PFSK-1 (cell line): ENCODE results near the gene DMGDH.

ENCODE experiments used
- POLR2AphosphoS5 ChIP-seq: IDR thresholded peaks from 2 replicates; pipeline ENCODE4 v1.6.1; 2012; ENCODE audit warnings: low read depth, mild to moderate bottlenecking, control low read depth, low read length, moderate library complexity
- REST ChIP-seq, 2 experiments: IDR thresholded peaks; 2 replicates each; pipeline versions ENCODE4 v1.6.1 to v1.8.0; 2011 to 2012; ENCODE audit warnings: low read depth in 2 of 2, low read length in 2 of 2, control low read depth in 1 of 2, inconsistent platforms in 1 of 2, mild to moderate bottlenecking in 1 of 2, moderate library complexity in 1 of 2; ENCODE audit not compliant: insufficient read depth in 1 of 2
- TAF1 ChIP-seq: IDR thresholded peaks from 2 replicates; pipeline ENCODE4 v1.6.1; 2012; ENCODE audit warnings: low read length, control low read depth, borderline replicate concordance; ENCODE audit not compliant: insufficient read depth

- TF ChIP-seq TAF1 = no peak
- no peak for TF ChIP-seq REST (IDR thresholded peaks at IDR 0.05; ENCODE audit: insufficient read depth in 1 of 2, low read depth in 2 of 2, low read length in 2 of 2)
- no peak for TF ChIP-seq POLR2AphosphoS5
Measured at GRCh38 chr5:79022771-79023170, 46.7 kb downstream of the DMGDH start.
